H1 (cell line): ENCODE results near the gene RGS9BP. TPM values are rescaled to one million over a fixed set of nuclear protein-coding genes. Genes with fewer than 3 reads are reported as not detected.

Source experiments
- BRCA1 ChIP-seq: IDR thresholded peaks from 2 replicates; pipeline ENCODE4 v1.6.1; 2012; ENCODE audit warnings: low read depth, low read length, improper control_type of control experiment
- CHD7 ChIP-seq: fragments of 300-600 bp; sonication (generic); IDR thresholded peaks from 2 replicates; pipeline ENCODE4 v1.7.1; 2012; ENCODE audit warnings: low read length, moderate library complexity, mild to moderate bottlenecking, inconsistent platforms; ENCODE audit not compliant: insufficient replicate concordance
- CTCF ChIP-seq, 3 experiments: IDR thresholded peaks; 1 replicate in 2 of 3; 2 replicates in 1 of 3; pipeline versions ENCODE4 v1.5.1 to v1.6.1; 2011; ENCODE audit warnings: low read length in 3 of 3, mild to moderate bottlenecking in 3 of 3, inconsistent platforms in 2 of 3, low read depth in 1 of 3, moderate library complexity in 1 of 3; ENCODE audit not compliant: insufficient read depth in 1 of 3; ENCODE audit errors: control extremely low read depth in 1 of 3
- EGR1 ChIP-seq: IDR thresholded peaks from 2 replicates; pipeline ENCODE4 v1.6.1; 2011; ENCODE audit warnings: low read depth, low read length, borderline replicate concordance
- KDM1A ChIP-seq: fragments of 200-600, 300-600 bp; sonication (generic); IDR thresholded peaks from 2 replicates; pipeline ENCODE4 v1.7.1; 2016; ENCODE audit warnings: mild to moderate bottlenecking, low read length, borderline replicate concordance
- TAF1 ChIP-seq: IDR thresholded peaks from 2 replicates; pipeline ENCODE4 v1.6.1; 2011; ENCODE audit warnings: mild to moderate bottlenecking, low read depth, low read length
- polyA plus RNA-seq, 7 experiments: library from polyadenylated mRNA; depleted of rRNA in 3 of 7; stranded (reverse) in 5 of 7; unstranded in 2 of 7; fragments of >200 nt in 5 of 7; fragments of 200-250 nt in 2 of 7; gene quantifications; 1 replicate in 5 of 7; 2 replicates in 1 of 7; 4 replicates in 1 of 7; pipeline versions ENCODE4 v1.2.1 to v1.2.3, GENCODE V29; 2011 to 2013; ENCODE audit warnings: missing spikeins in 2 of 7, mixed read lengths in 2 of 7
- total RNA-seq: library from RNA; stranded (reverse); fragmentation: NEBNext Ultra II Directional; extraction: Animal tissue kit (Norgen Biotek cat#: 25700); gene quantifications from 2 replicates; pipeline ENCODE4 v1.2.1, GENCODE V29; 2021

Gene RGS9BP
- total and polyA plus RNA-seq, 2 of the 8 experiments (the other 6 are each of a cell fraction or from before 2014, with no cell fraction given) = 0.11 to 0.26 TPM

- no peak for TF ChIP-seq CHD7
- no peak for TF ChIP-seq KDM1A
- no peak for TF ChIP-seq BRCA1
- no peak for TF ChIP-seq EGR1
- TF ChIP-seq CTCF (IDR thresholded peaks at IDR 0.05; ENCODE audit: control extremely low read depth in 1 of 3, insufficient read depth in 1 of 3, low read depth in 1 of 3, low read length in 3 of 3) = no peak
- no peak for TF ChIP-seq TAF1
Observed at GRCh38 chr19:32647361-32647760, 28.3 kb upstream of the RGS9BP start (continued).
